Mucosa of stomach (tissue), 1 donor: ENCODE measurements around the gene KCNMA1.
"Not testable (repeated sequence)": the region's sequence is repeated elsewhere in the genome, so short reads cannot be mapped to it uniquely, and the experiment has no call there.

Experiments
- H3K27me3 ChIP-seq: one replicate; pipeline ENCODE4 v1.7.0; 2013; ENCODE audit warnings: mild to moderate bottlenecking, low read length; ENCODE audit not compliant: control insufficient read depth, insufficient read depth
- H3K36me3 ChIP-seq: one replicate; pipeline ENCODE4 v1.7.0; 2013; ENCODE audit warnings: low read length; ENCODE audit not compliant: control insufficient read depth, insufficient read depth
- H3K4me1 ChIP-seq: one replicate; pipeline ENCODE4 v1.7.0; 2013; ENCODE audit warnings: mild to moderate bottlenecking, low read length; ENCODE audit not compliant: control insufficient read depth, insufficient read depth
- H3K4me3 ChIP-seq: one replicate; pipeline ENCODE4 v1.7.0; 2013; ENCODE audit warnings: low read length
- H3K9ac ChIP-seq: one replicate; pipeline ENCODE4 v1.7.0; 2013; ENCODE audit warnings: mild to moderate bottlenecking, low read length, moderate library complexity
- H3K9me3 ChIP-seq: one replicate; pipeline ENCODE4 v1.7.0; 2013; ENCODE audit warnings: mild to moderate bottlenecking, low read length, moderate library complexity; ENCODE audit not compliant: control insufficient read depth
- donor health status: Pancreatic carcinoma.

KCNMA1 gene

DNA sequence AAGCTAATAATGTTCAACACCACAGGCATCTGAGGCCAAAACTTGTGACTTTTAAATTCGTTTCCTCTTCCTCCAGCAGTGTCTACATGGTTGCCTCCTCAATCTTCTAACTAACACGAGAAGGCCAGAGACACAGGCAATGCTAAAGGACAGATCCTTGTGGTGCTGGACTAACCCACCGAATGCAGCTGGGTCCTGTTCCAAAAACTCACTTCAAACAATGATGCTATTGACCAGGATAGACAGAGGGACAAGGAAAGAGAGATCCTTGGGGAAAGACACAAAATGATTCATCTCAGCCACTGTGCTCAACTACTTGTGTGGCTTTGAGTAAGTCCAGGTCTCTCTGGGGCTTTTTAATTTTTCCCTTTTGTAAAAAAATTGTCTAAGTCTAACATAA lies 107.6 kb downstream of the KCNMA1 start:
- Histone ChIP-seq H3K4me3 (no peak overlapping the region), H3K4me1 (peaks cover 12% of the 10 kb centered on the region), H3K36me3 (no peaks in the 10 kb centered on the region), H3K9ac (no peak overlapping the region), H3K27me3 (no peaks in the 10 kb centered on the region), H3K9me3 (no peaks in the 10 kb centered on the region)

DNA sequence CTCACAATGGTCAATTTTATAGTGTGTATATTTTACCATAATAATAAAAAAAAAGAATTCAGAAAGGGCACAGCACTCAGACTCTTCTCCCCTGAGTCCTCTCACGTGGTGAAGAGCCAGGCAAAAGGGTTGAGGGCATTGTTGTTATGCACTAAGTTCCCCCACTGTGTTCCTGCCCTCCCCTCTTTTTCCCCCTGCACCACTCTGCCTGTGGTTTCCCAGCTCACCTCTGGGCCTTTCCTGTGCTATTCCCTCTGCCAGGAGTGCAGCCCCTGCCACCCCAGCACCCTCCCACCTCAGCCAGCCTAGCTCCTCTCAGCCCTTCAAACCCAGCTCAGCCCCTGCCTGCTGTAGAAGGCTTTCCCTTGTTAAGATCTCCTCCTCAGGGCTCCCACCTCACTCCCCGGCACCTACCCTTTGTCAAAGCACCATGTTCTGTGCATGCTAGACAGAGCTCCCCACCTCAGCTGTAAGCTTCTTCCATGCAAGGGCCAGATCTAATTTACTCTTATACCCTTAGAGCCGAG lies 108.5 kb downstream of the KCNMA1 start:
- Histone ChIP-seq H3K4me1 (peaks cover 12% of the 10 kb centered on the region), H3K27me3 (no peaks in the 10 kb centered on the region), H3K9me3 (no peaks in the 10 kb centered on the region), H3K36me3 (no peaks in the 10 kb centered on the region), H3K9ac (no peak overlapping the region), H3K4me3 (no peak overlapping the region)

DNA sequence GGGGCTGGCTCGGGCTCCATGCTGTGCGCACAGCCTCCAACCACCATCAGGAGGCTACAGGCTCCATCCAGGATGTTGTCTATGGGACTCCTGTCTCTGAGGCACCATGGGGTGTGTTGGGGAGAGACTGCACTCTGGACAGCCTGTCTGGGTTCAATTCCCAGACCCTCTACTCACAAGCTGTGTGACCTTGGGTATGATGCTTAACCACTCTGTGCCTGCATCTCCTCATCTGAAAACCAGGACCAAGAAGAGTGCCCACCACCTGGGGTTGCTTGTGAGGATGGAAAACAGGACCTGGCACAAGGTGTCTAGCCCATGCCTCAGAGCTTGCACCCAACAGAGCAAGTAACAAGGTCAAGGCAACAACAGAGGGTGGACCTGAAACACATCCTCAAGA lies 109.8 kb downstream of the KCNMA1 start:
- Histone ChIP-seq H3K27me3 (no peaks in the 10 kb centered on the region), H3K9ac (no peak overlapping the region), H3K4me3 (no peak overlapping the region), H3K4me1 (peaks cover 12% of the 10 kb centered on the region), H3K36me3 (no peaks in the 10 kb centered on the region), H3K9me3 (no peaks in the 10 kb centered on the region)

DNA sequence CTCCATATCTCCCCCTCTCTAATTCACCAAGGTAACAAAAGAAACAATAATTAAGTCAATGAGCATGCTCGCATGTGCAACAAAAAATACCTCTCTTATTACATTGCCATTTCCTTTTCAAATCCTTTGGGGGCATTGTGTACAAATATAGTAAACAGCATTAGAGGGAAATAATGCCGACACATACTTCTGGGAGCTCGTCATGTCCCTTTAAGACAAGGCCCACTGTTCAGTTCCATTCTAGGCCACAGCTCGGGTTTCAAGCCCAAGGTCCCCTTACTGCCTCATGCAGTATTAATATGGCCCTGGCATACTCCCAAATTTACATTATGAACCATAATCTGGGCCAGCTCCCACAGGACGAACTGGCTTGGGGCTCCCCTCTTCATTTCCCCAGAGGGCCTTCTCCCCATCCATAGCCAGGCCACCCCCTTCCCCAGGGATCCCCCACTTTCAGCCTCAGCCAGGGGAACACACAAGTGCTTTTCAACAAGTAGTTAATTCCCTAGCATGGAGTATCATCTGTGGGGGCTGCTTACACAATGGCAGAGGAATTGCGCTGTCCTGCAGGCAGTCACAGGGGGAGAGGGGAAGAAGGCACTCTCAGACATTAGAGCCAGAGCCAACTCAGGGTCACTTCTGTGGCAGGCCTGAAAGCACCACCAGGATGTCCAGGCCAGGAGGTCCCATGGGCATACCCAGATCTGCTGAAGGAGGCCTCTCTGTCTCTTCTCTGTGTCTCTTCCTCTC lies 110.6 kb downstream of the KCNMA1 start:
- Histone ChIP-seq H3K4me3 (no peak overlapping the region), H3K9me3 (no peaks in the 10 kb centered on the region), H3K27me3 (no peaks in the 10 kb centered on the region), H3K36me3 (no peaks in the 10 kb centered on the region), H3K9ac (no peak overlapping the region), H3K4me1 (peaks cover 11% of the 10 kb centered on the region)

DNA sequence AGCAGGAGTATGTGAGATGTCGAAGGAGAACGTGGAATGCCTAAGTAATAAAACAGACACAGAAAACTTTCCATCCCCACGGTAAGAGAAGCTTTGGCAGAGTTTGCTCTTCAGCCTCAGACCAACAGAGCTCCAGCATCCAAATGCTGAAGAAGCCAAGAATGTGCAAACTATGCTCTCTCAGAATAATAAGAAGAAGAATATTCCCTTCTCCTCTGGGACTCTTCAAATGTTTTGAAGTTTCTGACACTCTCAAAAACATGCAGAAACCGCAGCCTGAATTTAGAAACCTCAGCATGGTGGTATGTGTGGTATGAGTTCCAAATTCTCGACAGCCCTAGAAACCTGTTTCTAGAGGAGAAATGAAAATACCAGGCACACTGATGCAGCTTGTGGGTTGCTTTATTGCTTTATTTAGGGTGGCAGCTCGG lies 113.3 kb downstream of the KCNMA1 start:
- no peak overlapping the region for H3K9ac ChIP-seq
- no peaks in the 10 kb centered on the region for H3K4me1 ChIP-seq
- H3K9me3 ChIP-seq = no peaks in the 10 kb centered on the region
- no peaks in the 10 kb centered on the region for H3K36me3 ChIP-seq
- no peak overlapping the region for H3K4me3 ChIP-seq
- no peaks in the 10 kb centered on the region for H3K27me3 ChIP-seq

DNA sequence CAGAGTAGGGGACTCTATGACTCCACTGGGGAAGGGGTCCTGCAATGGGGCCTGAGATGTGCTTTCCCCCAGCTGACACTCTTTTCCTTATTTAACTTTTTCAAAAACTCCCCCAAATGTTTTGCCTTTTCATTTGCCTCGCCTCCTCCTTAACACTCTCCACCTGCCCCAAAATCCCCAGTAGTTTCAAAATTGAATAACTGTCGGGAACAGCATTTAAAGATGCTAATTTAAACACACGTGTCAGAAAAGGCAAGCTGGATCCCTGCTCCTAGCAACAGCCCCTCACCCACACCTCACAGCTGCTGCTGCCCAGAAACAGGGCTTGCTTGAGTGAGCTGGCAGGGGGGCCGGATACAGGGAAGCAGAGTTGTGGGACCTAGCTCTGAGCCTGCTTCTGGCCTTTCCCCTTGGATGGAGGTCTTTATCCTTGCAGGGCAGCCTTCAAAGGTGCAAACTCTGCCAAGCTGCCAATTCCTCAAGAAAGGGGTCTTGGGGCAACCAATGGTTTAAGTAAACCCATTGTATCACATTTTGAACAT lies 115.3 kb downstream of the KCNMA1 start:
- Histone ChIP-seq H3K4me1 (peaks cover 7% of the 10 kb centered on the region), H3K9ac (no peak overlapping the region), H3K27me3 (no peaks in the 10 kb centered on the region), H3K36me3 (no peaks in the 10 kb centered on the region), H3K9me3 (no peaks in the 10 kb centered on the region), H3K4me3 (no peak overlapping the region)

DNA sequence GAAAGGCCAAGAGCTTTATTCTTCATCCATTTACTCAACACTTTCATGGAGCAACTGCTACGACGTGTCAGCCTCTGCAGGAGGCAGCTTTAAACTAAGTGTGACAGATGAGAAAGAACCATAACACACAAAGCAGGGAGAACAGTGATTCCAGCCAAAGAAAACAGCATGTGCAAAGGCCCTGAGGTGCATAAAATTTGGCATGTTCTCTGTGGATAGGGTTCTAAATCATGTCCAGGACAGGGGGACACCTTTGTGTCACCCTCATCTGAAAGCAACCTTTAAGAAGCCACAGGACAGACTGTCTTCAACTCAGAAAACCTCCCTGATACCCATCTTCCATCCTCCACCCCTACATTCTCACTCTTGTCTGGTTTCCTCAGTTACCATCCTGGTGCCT lies 116.6 kb downstream of the KCNMA1 start:
- H3K4me1 ChIP-seq = peaks cover 7% of the 10 kb centered on the region
- H3K36me3 ChIP-seq = no peaks in the 10 kb centered on the region
- H3K9ac ChIP-seq = no peak overlapping the region
- no peak overlapping the region for H3K4me3 ChIP-seq
- H3K27me3 ChIP-seq = no peaks in the 10 kb centered on the region
- H3K9me3 ChIP-seq = no peaks in the 10 kb centered on the region

DNA sequence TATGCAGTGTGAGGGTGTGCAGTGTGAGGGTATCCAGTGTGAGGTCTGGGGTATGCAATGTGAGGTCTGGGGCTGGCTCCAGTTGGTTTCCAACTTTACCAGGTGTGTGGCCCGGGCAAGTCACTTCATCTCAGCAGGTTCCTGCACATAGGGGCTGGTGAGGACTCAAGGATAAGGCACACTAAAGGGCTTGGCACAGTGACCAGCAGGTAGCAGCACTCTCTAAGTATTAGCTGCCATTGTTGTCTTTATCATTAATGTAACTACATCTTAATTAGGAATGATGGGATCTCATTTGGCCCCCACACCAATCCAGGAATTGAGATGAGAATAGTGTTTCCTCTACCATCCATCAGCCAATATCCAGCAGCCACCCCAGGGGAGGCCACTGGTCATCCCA lies 117.3 kb downstream of the KCNMA1 start:
- H3K9me3 ChIP-seq = no peaks in the 10 kb centered on the region
- peaks cover 7% of the 10 kb centered on the region for H3K4me1 ChIP-seq
- no peak overlapping the region for H3K4me3 ChIP-seq
- no peaks in the 10 kb centered on the region for H3K27me3 ChIP-seq
- no peaks in the 10 kb centered on the region for H3K36me3 ChIP-seq
- H3K9ac ChIP-seq = no peak overlapping the region

DNA sequence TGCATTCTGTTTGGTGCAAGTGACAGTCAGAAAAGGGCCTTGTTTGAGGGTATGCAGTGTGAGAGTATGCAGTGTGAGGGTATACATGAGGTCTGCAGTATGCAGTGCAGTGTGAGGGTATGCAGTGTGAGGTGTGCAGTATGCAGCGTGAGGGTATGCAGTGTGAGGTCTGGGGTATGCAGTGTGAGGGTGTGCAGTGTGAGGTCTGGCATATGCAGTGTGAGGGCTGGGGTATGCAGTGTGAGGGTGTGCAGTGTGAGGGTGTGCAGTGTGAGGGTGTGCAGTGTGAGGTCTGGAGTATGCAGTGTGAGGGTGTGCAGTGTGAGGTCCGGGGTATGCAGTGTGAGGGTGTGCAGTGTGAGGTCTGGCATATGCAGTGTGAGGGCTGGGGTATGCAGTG lies 117.8 kb downstream of the KCNMA1 start:
- H3K9ac ChIP-seq, H3K9me3 ChIP-seq, H3K4me3 ChIP-seq, H3K36me3 ChIP-seq, H3K4me1 ChIP-seq, H3K27me3 ChIP-seq: not testable (repeated sequence)

DNA sequence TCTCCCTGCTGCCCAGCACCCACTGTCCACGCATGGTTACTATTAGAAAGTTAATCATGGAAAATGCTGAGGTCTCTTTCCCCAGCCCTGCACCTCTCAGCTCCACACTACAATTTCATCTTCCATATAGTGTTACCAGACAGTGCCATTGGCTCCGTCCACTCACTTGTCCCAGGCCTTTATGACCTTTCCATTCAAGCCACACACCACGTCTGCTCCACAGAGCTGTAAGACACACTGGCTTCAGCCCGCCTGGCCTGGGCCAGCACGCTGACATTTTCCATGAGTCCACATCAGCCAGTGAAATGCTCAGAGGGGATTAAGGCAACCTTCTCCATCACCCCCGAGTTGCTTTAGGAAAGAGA lies 118.7 kb downstream of the KCNMA1 start:
- Histone ChIP-seq H3K9ac (no peak overlapping the region), H3K4me3 (no peak overlapping the region), H3K36me3 (no peaks in the 10 kb centered on the region), H3K27me3 (no peaks in the 10 kb centered on the region), H3K9me3 (no peaks in the 10 kb centered on the region), H3K4me1 (peaks cover 18% of the 10 kb centered on the region)

DNA sequence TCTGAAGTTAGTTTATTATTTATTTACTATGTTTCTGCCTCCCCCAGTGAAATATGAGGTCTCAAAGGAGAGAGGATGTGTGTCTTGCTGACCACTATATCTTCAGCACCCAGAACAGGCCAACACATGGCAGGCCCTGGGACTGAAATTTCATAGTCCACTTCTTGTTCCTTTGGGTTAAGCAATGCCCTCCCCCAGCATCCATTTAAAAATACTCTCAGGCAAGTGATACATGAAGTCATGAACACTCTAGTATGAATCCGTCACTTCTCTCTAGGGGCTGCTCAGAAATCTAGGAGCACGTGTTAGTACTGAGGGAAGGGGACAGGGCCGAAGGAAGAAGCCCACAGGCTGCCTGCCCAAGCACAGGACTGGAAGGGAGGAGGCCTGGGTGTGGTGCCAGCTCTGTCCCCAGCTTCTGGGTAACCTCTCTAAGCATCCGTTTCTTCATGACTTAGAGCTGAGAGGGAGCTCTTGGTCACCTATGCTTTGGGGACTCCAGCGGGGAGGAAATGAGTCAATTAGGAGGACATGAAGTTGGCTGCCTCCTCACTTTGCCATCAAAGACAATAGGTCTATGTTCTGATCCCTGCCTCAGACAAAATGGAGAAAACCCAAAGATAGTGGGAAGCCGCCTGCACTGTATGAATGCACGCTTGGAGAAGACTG lies 119.2 kb downstream of the KCNMA1 start:
- Histone ChIP-seq H3K36me3 (no peaks in the 10 kb centered on the region), H3K4me1 (peaks cover 24% of the 10 kb centered on the region), H3K27me3 (no peaks in the 10 kb centered on the region), H3K9ac (no peak overlapping the region), H3K4me3 (no peak overlapping the region), H3K9me3 (no peaks in the 10 kb centered on the region)

DNA sequence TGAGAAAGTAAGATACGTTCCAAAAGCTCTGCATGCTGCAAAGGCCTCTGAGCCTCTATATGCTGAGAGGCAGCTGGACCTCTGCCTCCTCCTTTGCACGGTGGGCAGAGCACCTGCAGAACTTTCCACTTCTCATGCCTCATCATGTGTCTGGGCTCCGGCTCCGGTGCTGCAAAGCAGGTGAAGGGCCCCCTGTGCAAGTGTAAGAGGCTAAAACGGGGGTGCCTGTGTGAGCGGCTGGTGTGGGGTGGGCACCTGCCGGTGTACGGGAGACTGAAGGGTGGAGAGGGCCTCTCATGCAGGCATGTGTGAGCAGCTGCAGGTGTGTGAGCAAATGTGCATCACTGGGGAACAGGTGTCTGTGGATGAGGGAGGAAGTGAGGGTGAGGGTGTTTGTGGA lies 121.0 kb downstream of the KCNMA1 start:
- H3K36me3 ChIP-seq = no peaks in the 10 kb centered on the region
- H3K4me1 ChIP-seq = peaks cover 33% of the 10 kb centered on the region
- no peaks in the 10 kb centered on the region for H3K9me3 ChIP-seq
- H3K27me3 ChIP-seq = no peaks in the 10 kb centered on the region
- H3K4me3 ChIP-seq = no peak overlapping the region
- H3K9ac ChIP-seq = no peak overlapping the region
